Measurements from ENCODE around the gene ZKSCAN2.

Gene ZKSCAN2

DNA sequence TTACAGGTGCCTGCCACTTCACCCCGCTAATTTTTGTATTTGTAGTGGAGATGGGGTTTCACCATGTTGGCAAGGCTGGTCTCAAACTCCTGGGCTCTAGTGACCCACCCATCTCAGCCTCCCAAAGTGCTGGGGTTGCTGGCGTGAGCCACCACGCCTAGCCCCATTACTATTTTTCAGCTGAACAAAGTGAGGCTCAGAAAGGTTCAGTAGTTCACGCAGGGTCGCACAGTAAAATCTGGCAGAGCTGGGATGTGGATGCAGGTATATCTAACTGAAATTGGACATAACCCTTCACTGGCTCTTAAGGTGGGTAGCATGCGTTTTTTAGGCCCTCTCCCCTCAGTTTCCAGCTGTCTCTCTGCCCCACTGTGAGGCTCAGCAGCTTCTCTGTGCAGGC lies 33.7 kb downstream of the ZKSCAN2 start:
- DNase-seq = no peak

GRCh38 chr16:25222959-25223358 lies 34.7 kb downstream of the ZKSCAN2 start:
- no peak for DNase-seq

- DNase-seq = no peak
Observed at GRCh38 chr16:25219070-25219737, 38.4 kb downstream of the ZKSCAN2 start.

DNA sequence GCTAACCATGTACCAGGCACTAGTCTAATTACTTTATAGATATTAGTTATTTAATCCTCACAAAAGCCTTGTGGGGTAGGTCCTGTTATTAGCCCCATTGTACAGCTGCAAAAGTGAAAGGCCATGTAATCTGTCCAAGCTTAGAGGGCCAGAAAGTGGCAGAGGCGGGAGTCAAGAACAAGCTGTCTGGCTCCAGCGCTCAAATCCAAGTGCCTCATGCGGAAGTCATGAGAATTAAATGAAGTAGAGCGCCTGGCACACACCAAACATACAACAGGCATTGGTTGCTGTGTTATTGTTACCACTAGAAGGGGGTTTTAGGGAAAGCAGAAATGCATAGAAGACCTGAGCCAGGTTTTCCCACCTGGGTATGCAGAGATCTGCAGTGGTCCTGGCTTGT lies 39.7 kb downstream of the ZKSCAN2 start:
- no peak for DNase-seq

DNA sequence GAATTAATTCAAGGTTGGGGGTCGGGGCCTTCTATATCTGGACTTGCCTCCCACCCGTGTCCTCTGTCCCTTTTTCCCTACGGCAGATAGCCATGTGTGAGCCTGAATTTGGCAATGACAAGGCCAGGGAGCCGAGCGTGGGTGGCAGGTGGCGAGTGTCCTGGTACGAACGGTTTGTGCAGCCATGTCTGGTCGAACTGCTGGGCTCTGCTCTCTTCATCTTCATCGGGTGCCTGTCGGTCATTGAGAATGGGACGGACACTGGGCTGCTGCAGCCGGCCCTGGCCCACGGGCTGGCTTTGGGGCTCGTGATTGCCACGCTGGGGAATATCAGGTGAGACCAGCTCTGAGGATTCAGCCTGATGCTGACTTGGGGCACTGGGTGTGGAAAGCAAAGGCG lies 40.5 kb downstream of the ZKSCAN2 start:
- DNase-seq = no peak

DNA sequence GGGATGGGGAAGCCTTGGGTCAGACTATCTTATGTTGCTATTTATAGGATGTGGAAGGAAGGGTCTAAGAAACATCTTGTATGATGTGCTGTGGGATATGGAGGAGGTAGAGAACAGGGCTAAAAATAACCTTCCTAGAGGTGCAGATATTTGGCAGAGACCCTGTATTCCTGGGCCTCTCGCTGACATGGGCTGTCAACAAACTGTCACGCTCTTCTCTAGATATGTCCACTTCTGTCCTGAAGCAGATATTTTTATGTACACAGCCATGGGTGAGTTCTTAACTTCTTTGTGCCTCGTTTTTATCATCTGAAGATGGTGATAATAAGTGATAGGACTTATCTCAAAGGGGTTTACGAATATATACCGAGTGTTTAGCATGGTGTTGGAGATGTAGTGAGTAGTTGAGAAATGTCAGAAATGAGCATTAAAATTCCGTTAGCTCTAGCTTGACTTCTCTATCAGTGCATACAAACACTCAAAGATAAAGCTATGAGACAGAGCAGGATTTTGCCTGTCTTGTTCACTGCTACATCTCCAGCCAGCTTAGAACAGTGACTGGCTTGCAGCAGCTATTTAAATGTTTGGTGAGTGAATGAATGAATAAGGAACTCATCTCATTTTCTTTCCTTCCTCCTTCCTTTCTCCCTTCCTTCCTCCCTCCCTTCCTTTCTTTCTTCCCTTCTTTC lies 43.8 kb downstream of the ZKSCAN2 start:
- DNase-seq = no peak

GRCh38 chr16:25212636-25213035 lies 45.0 kb downstream of the ZKSCAN2 start:
- DNase-seq = no peak

- DNase-seq = no peak
Observed at GRCh38 chr16:25210758-25211157, 46.9 kb downstream of the ZKSCAN2 start.

DNA sequence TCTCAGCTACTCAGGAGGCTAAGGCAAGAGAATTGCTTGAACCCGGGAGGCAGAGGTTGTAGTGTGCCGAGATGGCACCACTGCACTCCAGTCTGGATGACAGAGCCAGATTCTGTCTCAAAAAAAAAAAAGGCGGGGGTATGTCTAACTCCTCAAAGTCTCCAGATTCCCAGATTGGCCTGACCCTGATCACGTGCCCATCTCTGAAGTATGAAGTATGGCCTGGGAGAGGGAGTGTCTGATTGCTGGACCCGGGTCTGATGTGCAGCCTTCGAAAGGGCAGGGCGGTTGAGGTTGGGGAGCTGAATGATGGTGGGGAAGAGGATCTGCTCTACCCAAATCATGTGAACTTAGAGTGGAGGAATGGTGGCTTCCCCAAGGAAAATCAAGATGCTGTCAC lies 58.2 kb downstream of the ZKSCAN2 start:
- no peak for DNase-seq

- no peak for DNase-seq
Observed at GRCh38 chr16:25198021-25198420, 59.6 kb downstream of the ZKSCAN2 start.

- DNase-seq = no peak
Observed at GRCh38 chr16:25194273-25194878, 63.3 kb downstream of the ZKSCAN2 start.

- DNase-seq = no peak
Observed at GRCh38 chr16:25192096-25192495, 65.5 kb downstream of the ZKSCAN2 start.

DNA sequence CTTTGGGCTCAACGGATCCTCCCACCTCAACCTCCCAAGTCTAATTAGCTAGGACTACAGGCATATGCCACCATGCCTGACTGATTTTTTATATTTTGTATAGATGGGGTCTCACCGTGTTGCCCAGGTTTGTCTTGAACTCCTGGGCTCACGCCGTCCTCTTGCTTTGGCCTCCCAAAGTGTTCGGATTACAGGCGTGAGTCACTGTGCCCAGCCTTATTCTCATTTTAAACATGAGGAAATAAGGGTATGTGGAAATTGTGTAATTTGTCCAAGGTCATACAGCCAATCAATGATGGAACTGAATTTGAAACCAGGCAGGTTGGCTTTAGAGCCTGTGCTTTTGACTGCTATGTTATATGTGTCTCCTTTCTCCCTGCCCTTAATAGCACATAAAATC lies 68.3 kb downstream of the ZKSCAN2 start:
- no peak for DNase-seq

- DNase-seq = no peak
Observed at GRCh38 chr16:25187491-25187795, 70.2 kb downstream of the ZKSCAN2 start.

Measured in T-helper 2 cell (primary cell).